GM23248 (cell line): Measurements from ENCODE around the gene TPK1.

Experiments used
- EZH2 ChIP-seq: fragments of 200-600 bp; sonication (generic); IDR thresholded peaks from 2 replicates; pipeline ENCODE4 v1.6.1; 2018; ENCODE audit warnings: antibody characterized with exemption, mild to moderate bottlenecking; ENCODE audit not compliant: insufficient read depth, poor library complexity, severe bottlenecking
- EZH2phosphoT487 ChIP-seq: fragments of 200-600 bp; sonication (generic); IDR thresholded peaks from 2 replicates; pipeline ENCODE4 v1.6.1; 2018; ENCODE audit warnings: antibody characterized with exemption, moderate library complexity, mild to moderate bottlenecking, low read depth; ENCODE audit not compliant: insufficient read depth

GRCh38 chr7:144821067-144821466, 14.8 kb downstream of the TPK1 start:
- TF ChIP-seq EZH2: no peak
- no peak for TF ChIP-seq EZH2phosphoT487
